Measurements from ENCODE around the gene HIRIP3. TPM values are rescaled to one million over a fixed set of nuclear protein-coding genes. Genes with fewer than 3 reads are reported as not detected.

The HIRIP3 gene
- total RNA-seq, 1 experiment from 2014 or later = 18.4 TPM

GRCh38 chr16:29982560-29983419 lies 12.6 kb downstream of the HIRIP3 start:
- H3K9ac ChIP-seq (ENCODE audit: low read length) = no peak overlapping the region
- no peaks in the 10 kb centered on the region for H3K9me3 ChIP-seq (ENCODE audit: low read length)
- H3F3A ChIP-seq (ENCODE audit: low read length, unreplicated experiment) = no peaks in the 10 kb centered on the region
- no peak overlapping the region for H3K4me2 ChIP-seq (ENCODE audit: low read length)
- ChIA-PET CTCF (no interaction called here), POLR2A (ENCODE audit: unreplicated experiment) (no interaction called here)
- no peaks in the 10 kb centered on the region for H3K4me1 ChIP-seq (ENCODE audit: insufficient read depth, low read length)
- no peak for TF ChIP-seq EZH2phosphoT487 (IDR thresholded peaks at IDR 0.05; ENCODE audit: borderline replicate concordance, low read length)
- no peak for TF ChIP-seq CTCF (conservative IDR thresholded peaks at IDR 0.05; ENCODE audit: low read depth, low read length)
- no peak for TF ChIP-seq EZH2 (IDR thresholded peaks at IDR 0.05; ENCODE audit: low read length, unreplicated experiment)
- H3K79me2 ChIP-seq (ENCODE audit: low read length) = peaks cover 6% of the 10 kb centered on the region
- H3K27ac ChIP-seq (ENCODE audit: low read length) = no peak overlapping the region
- ATAC-seq (no peak), DNase-seq (no peak)
- no peaks in the 10 kb centered on the region for H4K20me1 ChIP-seq (ENCODE audit: low read length)
- no peak overlapping the region for H2AFZ ChIP-seq (ENCODE audit: low read length)
- H3K27me3 ChIP-seq (ENCODE audit: low read length) = no peaks in the 10 kb centered on the region
- intact Hi-C loops (cut with micrococcal nuclease) = no loop called here
- H3K9me2 ChIP-seq (replicated peaks; ENCODE audit: low read length) = no peaks in the 10 kb centered on the region
- BruUV-seq (replicated peaks) = no TSS peak
- no peak overlapping the region for H3K4me3 ChIP-seq (ENCODE audit: low read length)
- peaks cover 43% of the 10 kb centered on the region for H3K36me3 ChIP-seq (ENCODE audit: low read depth, low read length)

GRCh38 chr16:29978564-29979270 lies 16.7 kb downstream of the HIRIP3 start:
- no peaks in the 10 kb centered on the region for H3K27me3 ChIP-seq (ENCODE audit: low read length)
- no peak overlapping the region for H3K27ac ChIP-seq (ENCODE audit: low read length)
- no peak overlapping the region for H2AFZ ChIP-seq (ENCODE audit: low read length)
- H3K9me2 ChIP-seq (replicated peaks; ENCODE audit: low read length) = no peaks in the 10 kb centered on the region
- H3K79me2 ChIP-seq (ENCODE audit: low read length) = peaks cover 47% of the 10 kb centered on the region
- peaks cover 39% of the 10 kb centered on the region for H3K36me3 ChIP-seq (ENCODE audit: low read depth, low read length)
- no TSS peak for BruUV-seq (replicated peaks)
- no peak for TF ChIP-seq EZH2phosphoT487 (IDR thresholded peaks at IDR 0.05; ENCODE audit: borderline replicate concordance, low read length)
- no peak for TF ChIP-seq EZH2 (IDR thresholded peaks at IDR 0.05; ENCODE audit: low read length, unreplicated experiment)
- TF ChIP-seq CTCF (conservative IDR thresholded peaks at IDR 0.05; ENCODE audit: low read depth, low read length) = no peak
- H3K4me3 ChIP-seq (ENCODE audit: low read length) = no peak overlapping the region
- peaks cover 26% of the 10 kb centered on the region for H4K20me1 ChIP-seq (ENCODE audit: low read length)
- intact Hi-C loops (cut with micrococcal nuclease) = no loop called here
- no peak overlapping the region for H3K9ac ChIP-seq (ENCODE audit: low read length)
- ChIA-PET CTCF (no interaction called here), POLR2A (ENCODE audit: unreplicated experiment) (no interaction called here)
- H3K9me3 ChIP-seq (ENCODE audit: low read length) = no peaks in the 10 kb centered on the region
- peaks cover 22% of the 10 kb centered on the region for H3K4me1 ChIP-seq (ENCODE audit: insufficient read depth, low read length)
- H3K4me2 ChIP-seq (ENCODE audit: low read length) = no peak overlapping the region
- H3F3A ChIP-seq (ENCODE audit: low read length, unreplicated experiment) = no peaks in the 10 kb centered on the region
- ATAC-seq (no peak), DNase-seq (no peak)

- no peak overlapping the region for H2AFZ ChIP-seq (ENCODE audit: low read length)
- H3K9ac ChIP-seq (ENCODE audit: low read length) = no peak overlapping the region
- H3K9me3 ChIP-seq (ENCODE audit: low read length) = no peaks in the 10 kb centered on the region
- H3K4me3 ChIP-seq (ENCODE audit: low read length) = no peak overlapping the region
- peaks cover 22% of the 10 kb centered on the region for H3K4me1 ChIP-seq (ENCODE audit: insufficient read depth, low read length)
- no peaks in the 10 kb centered on the region for H3K27me3 ChIP-seq (ENCODE audit: low read length)
- DNase-seq (no peak), ATAC-seq (no peak)
- ChIA-PET CTCF (no interaction called here), POLR2A (ENCODE audit: unreplicated experiment) (no interaction called here)
- H3F3A ChIP-seq (ENCODE audit: low read length, unreplicated experiment) = no peaks in the 10 kb centered on the region
- no peak overlapping the region for H3K4me2 ChIP-seq (ENCODE audit: low read length)
- intact Hi-C loops (cut with micrococcal nuclease) = no loop called here
- H3K36me3 ChIP-seq (ENCODE audit: low read depth, low read length) = peaks cover 39% of the 10 kb centered on the region
- peaks cover 47% of the 10 kb centered on the region for H3K79me2 ChIP-seq (ENCODE audit: low read length)
- H4K20me1 ChIP-seq (ENCODE audit: low read length) = peaks cover 26% of the 10 kb centered on the region
- BruUV-seq (replicated peaks) = no TSS peak
- H3K9me2 ChIP-seq (replicated peaks; ENCODE audit: low read length) = no peaks in the 10 kb centered on the region
- TF ChIP-seq CTCF (conservative IDR thresholded peaks at IDR 0.05; ENCODE audit: low read depth, low read length) = no peak
- TF ChIP-seq EZH2phosphoT487 (IDR thresholded peaks at IDR 0.05; ENCODE audit: borderline replicate concordance, low read length) = no peak
- TF ChIP-seq EZH2 (IDR thresholded peaks at IDR 0.05; ENCODE audit: low read length, unreplicated experiment) = no peak
- no peak overlapping the region for H3K27ac ChIP-seq (ENCODE audit: low read length)
Measured at GRCh38 chr16:29978081-29978480, 17.3 kb downstream of the HIRIP3 start.
